ENCODE results near the gene SCLT1. TPM values are rescaled to one million over a fixed set of nuclear protein-coding genes. Genes with fewer than 3 reads are reported as not detected.

The SCLT1 gene
- total and polyA plus RNA-seq, 2 donors (not counting 1 experiment from before 2014, with no cell fraction given): 3.5 to 27.2 TPM

DNA sequence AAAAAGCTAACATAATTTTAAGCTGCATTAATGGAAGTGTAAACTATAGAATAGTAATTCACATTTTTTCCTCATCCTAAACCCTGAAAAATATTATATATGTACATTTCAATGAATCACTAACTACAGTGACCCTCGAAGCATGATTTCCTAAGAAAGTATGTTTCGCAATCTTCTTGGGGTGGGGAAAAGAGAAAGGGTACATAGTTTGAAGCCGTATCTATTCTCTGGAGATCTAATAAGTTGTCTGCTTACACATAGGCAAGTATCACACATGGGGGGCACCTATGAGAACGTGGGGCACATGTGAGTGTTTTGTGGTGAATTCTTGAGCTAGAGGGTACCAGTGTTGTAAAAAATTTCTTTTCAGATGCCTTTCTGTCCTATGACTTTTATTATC is 212.7 kb downstream of the SCLT1 start:
- ChIA-PET CTCF (interaction anchor here (1.1 kb wide), 1 partner anchor 17 kb away, joined by 3 read pairs; no protein-coding TSS in a partner anchor), POLR2A (no interaction called here)
- intact Hi-C loops (cut with micrococcal nuclease): no loop called here
- no peaks in the 10 kb centered on the region for H3K27me3 Mint-ChIP-seq
- no peak overlapping the region for H2AFZ ChIP-seq (ENCODE audit: insufficient read depth, low read depth, low read length, poor library complexity, severe bottlenecking)
- no peaks in the 10 kb centered on the region for H3K79me2 ChIP-seq (ENCODE audit: control insufficient read depth, insufficient read depth, low read length)
- DNase-seq (no peak), ATAC-seq (ENCODE audit: low read depth) (no peak)
- no peak overlapping the region for H3K4me3 ChIP-seq (ENCODE audit: control extremely low read depth in 1 of 5, extremely low read depth in 1 of 5, insufficient read depth in 1 of 5, low read depth in 2 of 5, low read length in 4 of 5)
- H3K9ac ChIP-seq (ENCODE audit: low read length): no peak overlapping the region
- H3K9me3 ChIP-seq (ENCODE audit: control extremely low read depth in 1 of 3, control insufficient read depth in 2 of 3, insufficient read depth in 1 of 3, low read length in 2 of 3): no peaks in the 10 kb centered on the region
- no peaks in the 10 kb centered on the region for H3K4me1 ChIP-seq (ENCODE audit: control insufficient read depth in 2 of 2, insufficient read depth in 2 of 2, low read length in 2 of 2)
- no peak for TF ChIP-seq EZH2 (IDR thresholded peaks at IDR 0.05; ENCODE audit: borderline replicate concordance, insufficient read depth, low read depth, low read length, poor library complexity, severe bottlenecking)
- TF ChIP-seq, protein P1, sequence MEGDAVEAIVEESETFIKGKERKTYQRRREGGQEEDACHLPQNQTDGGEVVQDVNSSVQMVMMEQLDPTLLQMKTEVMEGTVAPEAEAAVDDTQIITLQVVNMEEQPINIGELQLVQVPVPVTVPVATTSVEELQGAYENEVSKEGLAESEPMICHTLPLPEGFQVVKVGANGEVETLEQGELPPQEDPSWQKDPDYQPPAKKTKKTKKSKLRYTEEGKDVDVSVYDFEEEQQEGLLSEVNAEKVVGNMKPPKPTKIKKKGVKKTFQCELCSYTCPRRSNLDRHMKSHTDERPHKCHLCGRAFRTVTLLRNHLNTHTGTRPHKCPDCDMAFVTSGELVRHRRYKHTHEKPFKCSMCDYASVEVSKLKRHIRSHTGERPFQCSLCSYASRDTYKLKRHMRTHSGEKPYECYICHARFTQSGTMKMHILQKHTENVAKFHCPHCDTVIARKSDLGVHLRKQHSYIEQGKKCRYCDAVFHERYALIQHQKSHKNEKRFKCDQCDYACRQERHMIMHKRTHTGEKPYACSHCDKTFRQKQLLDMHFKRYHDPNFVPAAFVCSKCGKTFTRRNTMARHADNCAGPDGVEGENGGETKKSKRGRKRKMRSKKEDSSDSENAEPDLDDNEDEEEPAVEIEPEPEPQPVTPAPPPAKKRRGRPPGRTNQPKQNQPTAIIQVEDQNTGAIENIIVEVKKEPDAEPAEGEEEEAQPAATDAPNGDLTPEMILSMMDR (IDR thresholded peaks at IDR 0.05): no peak
- no peak overlapping the region for H3K4me2 ChIP-seq (replicated peaks; ENCODE audit: low read depth, low read length, poor library complexity, severe bottlenecking)
- no peak overlapping the region for H3K27ac ChIP-seq (ENCODE audit: low read length in 2 of 2)
- no peaks in the 10 kb centered on the region for H3K36me3 ChIP-seq (replicated peaks in 1 of 2; ENCODE audit: control extremely low read depth in 1 of 2, control insufficient read depth in 1 of 2, extremely low read depth in 1 of 2, insufficient read depth in 2 of 2, low read length in 1 of 2)
- no peaks in the 10 kb centered on the region for H3K27me3 ChIP-seq (replicated peaks in 1 of 4; ENCODE audit: control extremely low read depth in 1 of 4, control insufficient read depth in 3 of 4, insufficient read depth in 4 of 4, low read length in 3 of 4)
- H3K9me3 Mint-ChIP-seq (ENCODE audit: insufficient read depth): no peaks in the 10 kb centered on the region
- H3K4me1 Mint-ChIP-seq: no peaks in the 10 kb centered on the region
- H4K20me1 ChIP-seq (ENCODE audit: control insufficient read depth, insufficient read depth, low read length, poor library complexity, severe bottlenecking): no peaks in the 10 kb centered on the region
- H3K4me3 Mint-ChIP-seq: no peak overlapping the region
- WGBS (ENCODE audit: insufficient coverage): 100% methylated on average over 1 of the region's 4 CpGs
- H3K27ac Mint-ChIP-seq: no peak overlapping the region

DNA sequence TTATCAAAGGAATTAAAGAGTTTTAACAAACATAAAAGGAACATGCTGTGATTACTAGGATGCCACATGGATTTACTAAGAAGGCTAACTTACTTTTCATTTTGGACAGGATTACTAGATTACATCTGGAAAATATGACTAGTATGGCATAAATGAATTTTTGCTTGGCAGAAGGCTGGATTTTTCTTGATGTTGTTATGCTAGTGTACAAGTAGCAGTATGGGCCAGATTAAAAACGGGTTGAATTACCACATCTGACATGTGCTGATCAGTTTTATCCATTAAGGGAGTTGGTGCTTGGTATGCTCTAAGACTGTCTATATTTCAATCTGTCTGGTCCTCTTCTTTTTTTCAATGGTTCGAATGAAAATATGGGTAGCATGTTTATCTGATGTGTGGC is 213.4 kb downstream of the SCLT1 start:
- TF ChIP-seq, protein P1 (IDR thresholded peaks at IDR 0.05): no peak
- no peak for TF ChIP-seq EZH2 (IDR thresholded peaks at IDR 0.05; ENCODE audit: borderline replicate concordance, insufficient read depth, low read depth, low read length, poor library complexity, severe bottlenecking)
- H3K27me3 ChIP-seq (replicated peaks in 1 of 4; ENCODE audit: control extremely low read depth in 1 of 4, control insufficient read depth in 3 of 4, insufficient read depth in 4 of 4, low read length in 3 of 4): no peaks in the 10 kb centered on the region
- no peaks in the 10 kb centered on the region for H3K9me3 ChIP-seq (ENCODE audit: control extremely low read depth in 1 of 3, control insufficient read depth in 2 of 3, insufficient read depth in 1 of 3, low read length in 2 of 3)
- no peaks in the 10 kb centered on the region for H3K79me2 ChIP-seq (ENCODE audit: control insufficient read depth, insufficient read depth, low read length)
- Mint-ChIP-seq H3K9me3 (ENCODE audit: insufficient read depth) (no peaks in the 10 kb centered on the region), H3K4me3 (no peak overlapping the region), H3K4me1 (no peaks in the 10 kb centered on the region), H3K27ac (no peak overlapping the region), H3K27me3 (no peaks in the 10 kb centered on the region)
- no peaks in the 10 kb centered on the region for H3K36me3 ChIP-seq (replicated peaks in 1 of 2; ENCODE audit: control extremely low read depth in 1 of 2, control insufficient read depth in 1 of 2, extremely low read depth in 1 of 2, insufficient read depth in 2 of 2, low read length in 1 of 2)
- H4K20me1 ChIP-seq (ENCODE audit: control insufficient read depth, insufficient read depth, low read length, poor library complexity, severe bottlenecking): no peaks in the 10 kb centered on the region
- no peak overlapping the region for H2AFZ ChIP-seq (ENCODE audit: insufficient read depth, low read depth, low read length, poor library complexity, severe bottlenecking)
- H3K4me1 ChIP-seq (ENCODE audit: control insufficient read depth in 2 of 2, insufficient read depth in 2 of 2, low read length in 2 of 2): no peaks in the 10 kb centered on the region
- ChIA-PET CTCF (no interaction called here), POLR2A (no interaction called here)
- no peak for ATAC-seq (ENCODE audit: low read depth)
- H3K4me3 ChIP-seq (ENCODE audit: control extremely low read depth in 1 of 5, extremely low read depth in 1 of 5, insufficient read depth in 1 of 5, low read depth in 2 of 5, low read length in 4 of 5): no peak overlapping the region
- H3K9ac ChIP-seq (ENCODE audit: low read length): no peak overlapping the region
- no peak overlapping the region for H3K4me2 ChIP-seq (replicated peaks; ENCODE audit: low read depth, low read length, poor library complexity, severe bottlenecking)
- intact Hi-C loops (cut with micrococcal nuclease): no loop called here
- no peak for DNase-seq
- no peak overlapping the region for H3K27ac ChIP-seq (ENCODE audit: low read length in 2 of 2)
- WGBS (ENCODE audit: insufficient coverage): 78% methylated on average over 1 of the region's 2 CpGs

Measured in B cell (primary cell).